BLaER1 treated with 17β-estradiol and CSF1 and Interleukin-3, amounts not matched to agents 10 nM and 100 nM (cell line): ENCODE measurements around the gene CTNNA3.

ENCODE experiments used
- H3K27ac ChIP-seq, 11 experiments: shearing (Covaris generic); formaldehyde crosslinking; 2 replicates each; pipeline ENCODE4 v1.8.1; 2022
- H3K27me3 ChIP-seq, 11 experiments: shearing (Covaris generic); formaldehyde crosslinking; 2 replicates each; pipeline ENCODE4 v1.8.1; 2022
- H3K36me3 ChIP-seq, 11 experiments: shearing (Covaris generic); formaldehyde crosslinking; 2 replicates each; pipeline ENCODE4 v1.8.1; 2022
- H3K4me1 ChIP-seq, 10 experiments: shearing (Covaris generic); formaldehyde crosslinking; 2 replicates each; pipeline ENCODE4 v1.8.1; 2022
- H3K4me2 ChIP-seq, 11 experiments: shearing (Covaris generic); formaldehyde crosslinking; 2 replicates each; pipeline ENCODE4 v1.8.1; 2022
- H3K4me3 ChIP-seq, 10 experiments: shearing (Covaris generic); formaldehyde crosslinking; 2 replicates each; pipeline ENCODE4 v1.8.1; 2022
- H3K9ac ChIP-seq, 11 experiments: shearing (Covaris generic); formaldehyde crosslinking; 2 replicates each; pipeline ENCODE4 v1.8.1; 2022
- H3K9me3 ChIP-seq, 11 experiments: shearing (Covaris generic); formaldehyde crosslinking; replicated peaks in 1 of 11; 2 replicates each; pipeline ENCODE4 v1.8.1; 2022
- H4K20me1 ChIP-seq, 11 experiments: shearing (Covaris generic); formaldehyde crosslinking; 2 replicates each; pipeline ENCODE4 v1.8.1; 2022
- Cebpa-rat ChIP-seq, 11 experiments: shearing (Covaris generic); IDR thresholded peaks; 2 replicates each; pipeline ENCODE4 v1.8.1; 2022

The CTNNA3 gene

GRCh38 chr10:67022099-67022498, 673.9 kb downstream of the CTNNA3 start:
- no peaks in the 10 kb centered on the region for H4K20me1 ChIP-seq
- H3K36me3 ChIP-seq, result no peaks in the 10 kb centered on the region
- no peak overlapping the region for H3K4me2 ChIP-seq
- H3K9me3 ChIP-seq, result no peaks in the 10 kb centered on the region
- H3K27ac ChIP-seq, result no peak overlapping the region
- no peak for TF ChIP-seq Cebpa-rat (IDR thresholded peaks at IDR 0.05)
- no peaks in the 10 kb centered on the region for H3K4me1 ChIP-seq
- H3K27me3 ChIP-seq, result no peaks in the 10 kb centered on the region
- H3K4me3 ChIP-seq, result no peak overlapping the region
- no peak overlapping the region for H3K9ac ChIP-seq

GRCh38 chr10:67017218-67017617, 678.8 kb downstream of the CTNNA3 start:
- Histone ChIP-seq H3K27me3 (no peaks in the 10 kb centered on the region), H3K4me1 (peaks cover 0 to 28% (median 0%) of the 10 kb centered on the region in 10 experiments; a peak in 6 of 20 replicates), H3K36me3 (no peaks in the 10 kb centered on the region), H3K9me3 (no peaks in the 10 kb centered on the region), H3K27ac (no peak overlapping the region), H3K9ac (no peak overlapping the region), H4K20me1 (no peaks in the 10 kb centered on the region), H3K4me3 (no peak overlapping the region), H3K4me2 (no peak overlapping the region)
- TF ChIP-seq Cebpa-rat (IDR thresholded peaks at IDR 0.05), result no peak

GRCh38 chr10:67015225-67015624, 680.8 kb downstream of the CTNNA3 start:
- H3K4me1 ChIP-seq, result peaks cover 0 to 35% (median 0%) of the 10 kb centered on the region in 10 experiments; a peak in 6 of 20 replicates
- H3K9ac ChIP-seq, result no peak overlapping the region
- no peaks in the 10 kb centered on the region for H3K27me3 ChIP-seq
- no peaks in the 10 kb centered on the region for H3K36me3 ChIP-seq
- H3K4me2 ChIP-seq, result peak overlapping the region in 4 of 11 experiments; percentile 19 to 63 (median 34); a peak in 5 of 22 replicates
- no peaks in the 10 kb centered on the region for H3K9me3 ChIP-seq
- no peaks in the 10 kb centered on the region for H4K20me1 ChIP-seq
- no peak overlapping the region for H3K4me3 ChIP-seq
- peak overlapping the region in 2 of 11 experiments; percentile 16 to 32; a peak in 4 of 22 replicates for H3K27ac ChIP-seq
- TF ChIP-seq Cebpa-rat (IDR thresholded peaks at IDR 0.05), result no peak

GRCh38 chr10:67011981-67012380, 684.0 kb downstream of the CTNNA3 start:
- Histone ChIP-seq H3K36me3 (no peaks in the 10 kb centered on the region), H4K20me1 (no peaks in the 10 kb centered on the region), H3K4me1 (peaks cover 0 to 37% (median 0%) of the 10 kb centered on the region in 10 experiments; a peak in 6 of 20 replicates), H3K9me3 (no peaks in the 10 kb centered on the region), H3K9ac (no peak overlapping the region), H3K27me3 (no peaks in the 10 kb centered on the region), H3K27ac (no peak overlapping the region), H3K4me3 (no peak overlapping the region), H3K4me2 (peak overlapping the region in 2 of 11 experiments; percentile 3 to 47; a peak in 3 of 22 replicates)
- TF ChIP-seq Cebpa-rat (IDR thresholded peaks at IDR 0.05), result no peak

- Histone ChIP-seq H4K20me1 (no peaks in the 10 kb centered on the region), H3K4me1 (peaks cover 0 to 40% (median 0%) of the 10 kb centered on the region in 10 experiments; a peak in 6 of 20 replicates), H3K27me3 (no peaks in the 10 kb centered on the region), H3K36me3 (no peaks in the 10 kb centered on the region), H3K9me3 (no peaks in the 10 kb centered on the region), H3K4me2 (peak overlapping the region in 2 of 11 experiments; percentile 3 to 47; a peak in 3 of 22 replicates), H3K9ac (no peak overlapping the region), H3K4me3 (no peak overlapping the region), H3K27ac (no peak overlapping the region)
- TF ChIP-seq Cebpa-rat (IDR thresholded peaks at IDR 0.05), result no peak
These were observed 684.5 kb downstream of the CTNNA3 start for GRCh38 chr10:67011480-67011879.

- Histone ChIP-seq H3K9ac (no peak overlapping the region), H3K4me1 (peaks cover 0 to 37% (median 7%) of the 10 kb centered on the region in 10 experiments; a peak in 12 of 20 replicates), H3K36me3 (no peaks in the 10 kb centered on the region), H4K20me1 (no peaks in the 10 kb centered on the region), H3K9me3 (no peaks in the 10 kb centered on the region), H3K27ac (no peak overlapping the region), H3K27me3 (no peaks in the 10 kb centered on the region), H3K4me2 (peak overlapping the region in 5 of 11 experiments; percentile 5 to 65 (median 42); a peak in 6 of 22 replicates), H3K4me3 (no peak overlapping the region)
- TF ChIP-seq Cebpa-rat (IDR thresholded peaks at IDR 0.05), result no peak
These were observed 690.0 kb downstream of the CTNNA3 start for GRCh38 chr10:67005981-67006380.

GRCh38 chr10:67004690-67005089, 691.3 kb downstream of the CTNNA3 start:
- Histone ChIP-seq H3K4me2 (peak overlapping the region in 7 of 11 experiments; percentile 2 to 65 (median 42); a peak in 11 of 22 replicates), H3K9me3 (no peaks in the 10 kb centered on the region), H3K9ac (no peak overlapping the region), H3K4me1 (peaks cover 0 to 37% (median 7%) of the 10 kb centered on the region in 10 experiments; a peak in 12 of 20 replicates), H4K20me1 (no peaks in the 10 kb centered on the region), H3K4me3 (no peak overlapping the region), H3K36me3 (no peaks in the 10 kb centered on the region), H3K27me3 (no peaks in the 10 kb centered on the region), H3K27ac (peak overlapping the region in 3 of 11 experiments; percentile 3 to 24 (median 17); a peak in 3 of 22 replicates)
- TF ChIP-seq Cebpa-rat (IDR thresholded peaks at IDR 0.05), result no peak

- H4K20me1 ChIP-seq, result no peaks in the 10 kb centered on the region
- no peaks in the 10 kb centered on the region for H3K9me3 ChIP-seq
- no peak overlapping the region for H3K27ac ChIP-seq
- no peak overlapping the region for H3K4me2 ChIP-seq
- H3K4me3 ChIP-seq, result no peak overlapping the region
- H3K36me3 ChIP-seq, result no peaks in the 10 kb centered on the region
- no peaks in the 10 kb centered on the region for H3K27me3 ChIP-seq
- no peak for TF ChIP-seq Cebpa-rat (IDR thresholded peaks at IDR 0.05)
- H3K9ac ChIP-seq, result no peak overlapping the region
- peaks cover 0 to 15% (median 3%) of the 10 kb centered on the region in 10 experiments; a peak in 10 of 20 replicates for H3K4me1 ChIP-seq
These were observed 696.0 kb downstream of the CTNNA3 start for GRCh38 chr10:66999762-67000545.

- Histone ChIP-seq H3K9ac (no peak overlapping the region), H3K4me2 (no peak overlapping the region), H3K27ac (no peak overlapping the region), H3K36me3 (no peaks in the 10 kb centered on the region), H3K9me3 (no peaks in the 10 kb centered on the region), H3K4me3 (no peak overlapping the region), H3K27me3 (no peaks in the 10 kb centered on the region), H4K20me1 (no peaks in the 10 kb centered on the region), H3K4me1 (no peaks in the 10 kb centered on the region)
- TF ChIP-seq Cebpa-rat (IDR thresholded peaks at IDR 0.05), result no peak
These were observed 699.0 kb downstream of the CTNNA3 start for GRCh38 chr10:66996996-66997395.
